Dedifferentiated amniotic fluid mesenchymal stem cell (primary cell): ENCODE results near the gene NSUN5.
"Not testable (repeated sequence)": the region's sequence is repeated elsewhere in the genome, so short reads cannot be mapped to it uniquely, and the experiment has no call there.

Experiments used
- DNase-seq: peaks from one replicate; pipeline ENCODE4 v3.0.0-alpha.2; 2016; ENCODE audit errors: extremely low spot score

The NSUN5 gene

DNA sequence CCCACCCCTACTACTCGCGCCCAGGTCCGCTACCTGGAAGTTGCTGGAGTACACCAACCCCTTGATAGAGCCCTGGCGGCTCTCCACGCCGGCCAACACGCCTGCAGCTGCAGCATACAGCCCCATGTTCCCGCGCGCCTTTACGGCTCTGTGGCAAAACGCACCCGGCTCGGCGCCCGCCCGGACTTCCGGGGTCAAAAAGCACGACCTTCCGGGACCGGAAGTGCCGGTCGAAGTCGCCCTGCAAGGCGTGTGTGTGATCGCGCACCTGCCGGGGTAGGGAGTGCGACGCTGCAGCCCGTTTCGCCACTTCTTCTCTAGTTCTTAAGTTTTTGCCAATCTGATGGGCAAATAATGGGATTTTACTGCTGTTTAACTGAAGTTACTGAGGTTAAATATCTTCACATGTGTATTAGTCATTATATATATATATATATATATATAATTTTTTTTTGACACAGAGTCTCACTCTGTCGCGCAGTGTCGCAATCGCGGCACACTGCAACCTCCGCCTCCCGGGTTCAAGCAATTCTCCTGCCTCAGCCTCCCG is at the start of gene NSUN5:
NSUN5 (minus strand) TSS at position 162 of the 550 bp plus-strand sequence; CDS start at position 126, 36 bp downstream.
- DNase-seq, result no peak

GRCh38 chr7:73356159-73356558 is 47.5 kb upstream of the NSUN5 start:
- DNase-seq, result no peak

- no peak for DNase-seq
Observed at GRCh38 chr7:73354821-73355220, 46.2 kb upstream of the NSUN5 start.

- DNase-seq, result no peak
Observed at GRCh38 chr7:73354196-73354595, 45.6 kb upstream of the NSUN5 start.

- no peak for DNase-seq
Observed at GRCh38 chr7:73353243-73353642, 44.6 kb upstream of the NSUN5 start.

DNA sequence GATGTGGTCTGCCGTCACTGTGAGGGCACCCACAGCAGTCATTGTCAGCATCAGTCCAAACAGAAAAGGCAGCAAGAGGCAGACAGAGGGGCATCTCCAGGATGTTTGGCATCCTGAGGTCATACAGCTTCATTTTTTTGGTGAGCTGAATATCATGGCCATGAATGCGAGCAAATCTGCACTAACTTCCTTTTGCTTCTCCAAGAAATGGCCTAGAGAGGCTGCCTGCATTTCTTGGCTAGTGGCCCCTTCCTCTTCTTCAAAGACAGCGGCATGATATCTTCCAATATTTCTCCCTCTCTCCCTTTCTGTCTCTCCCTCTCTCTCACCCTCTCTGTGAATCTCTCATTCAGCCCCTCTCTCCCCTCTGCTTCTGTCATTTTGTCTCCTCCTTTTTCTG is 44.2 kb upstream of the NSUN5 start:
- DNase-seq, result no peak

DNA sequence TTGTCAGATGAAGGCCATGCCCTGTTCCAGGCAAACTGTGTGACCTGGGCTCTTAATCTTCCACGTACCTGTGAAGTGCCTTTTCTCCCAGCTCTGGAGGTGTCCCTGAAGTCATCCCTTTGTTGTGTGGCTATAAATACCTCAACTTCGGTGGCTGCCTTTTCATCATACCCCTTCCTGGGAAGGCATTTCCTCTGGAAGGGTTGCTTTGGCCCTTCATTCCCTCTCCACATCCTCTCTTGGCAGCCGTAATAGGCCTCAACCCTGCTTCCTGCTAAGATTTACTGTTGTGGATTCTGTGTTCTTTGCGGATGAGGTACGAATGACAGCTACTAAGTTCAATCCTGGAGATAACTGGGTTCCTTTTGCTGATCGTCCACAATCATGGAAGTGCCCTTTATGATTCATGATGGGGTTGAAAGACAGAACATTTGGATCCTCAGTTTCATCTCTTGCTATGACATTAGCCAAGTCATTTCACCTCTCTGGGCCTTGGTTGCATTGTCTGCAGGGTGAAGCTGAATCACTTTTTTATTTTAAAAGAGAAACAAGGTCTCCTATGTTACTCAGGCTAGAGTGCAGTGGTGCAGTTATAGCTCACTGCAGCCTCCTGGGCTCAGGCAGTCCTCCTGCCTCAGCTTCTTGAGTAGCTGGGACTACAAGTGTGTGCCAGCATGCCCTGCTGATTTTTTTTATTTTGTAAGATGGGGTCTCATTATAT is 43.0 kb upstream of the NSUN5 start:
- DNase-seq, result no peak

DNA sequence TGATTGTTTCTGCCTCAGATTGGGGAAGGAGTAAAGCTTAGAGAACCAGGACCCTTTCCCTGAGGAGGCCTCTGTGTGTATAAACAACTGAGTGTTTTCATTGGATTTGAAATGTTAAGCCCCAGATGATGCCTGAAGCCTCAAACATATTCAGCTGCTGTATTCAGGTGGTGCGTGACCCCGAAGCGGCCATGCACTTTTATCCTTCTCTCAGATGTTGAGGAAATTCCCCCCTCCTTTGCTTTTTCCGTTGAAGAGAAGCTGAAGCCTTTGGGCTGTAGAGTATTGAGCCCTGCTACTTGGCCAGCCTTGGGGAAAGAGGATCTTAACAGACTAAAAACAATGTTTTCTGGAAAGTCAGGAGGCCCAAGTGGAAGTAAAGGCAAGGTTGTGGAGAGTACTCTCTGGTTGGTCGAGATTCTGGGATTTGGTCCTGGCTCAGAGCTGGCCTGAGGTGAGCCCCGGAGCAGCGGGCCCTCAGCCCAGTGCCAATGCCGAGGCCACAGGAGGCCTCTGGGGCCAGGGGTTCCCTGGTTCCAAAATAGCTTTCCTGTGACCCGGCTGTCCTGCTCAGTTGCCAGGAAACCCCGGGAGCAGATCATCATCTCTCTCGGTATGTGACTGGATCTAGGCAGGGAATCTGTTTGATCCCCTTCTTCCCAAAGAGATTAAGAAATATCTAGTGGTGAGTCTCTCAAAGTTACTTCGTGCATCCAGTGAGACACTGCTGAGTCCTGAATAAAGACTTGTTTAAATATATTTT is 41.9 kb upstream of the NSUN5 start:
- no peak for DNase-seq

DNA sequence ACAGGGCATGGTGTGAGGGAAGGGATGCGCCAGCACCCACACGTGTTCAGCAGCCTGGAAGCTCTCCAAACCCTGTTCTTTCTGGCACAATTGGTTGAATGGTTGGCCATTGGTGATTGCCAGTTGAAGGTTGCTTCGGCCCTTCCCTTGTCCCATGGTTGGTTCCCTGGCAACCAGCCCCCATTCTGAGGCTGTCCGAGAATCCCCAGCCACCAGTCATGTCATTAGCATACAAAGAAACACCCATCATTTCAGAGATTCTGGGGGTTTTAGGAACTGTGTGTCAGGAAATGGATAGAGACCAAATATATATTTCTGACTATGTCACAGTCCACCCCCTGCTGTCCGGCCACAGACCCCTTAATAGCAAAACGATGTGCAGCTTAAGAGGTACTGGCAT is 41.1 kb upstream of the NSUN5 start:
- DNase-seq, result no peak

DNA sequence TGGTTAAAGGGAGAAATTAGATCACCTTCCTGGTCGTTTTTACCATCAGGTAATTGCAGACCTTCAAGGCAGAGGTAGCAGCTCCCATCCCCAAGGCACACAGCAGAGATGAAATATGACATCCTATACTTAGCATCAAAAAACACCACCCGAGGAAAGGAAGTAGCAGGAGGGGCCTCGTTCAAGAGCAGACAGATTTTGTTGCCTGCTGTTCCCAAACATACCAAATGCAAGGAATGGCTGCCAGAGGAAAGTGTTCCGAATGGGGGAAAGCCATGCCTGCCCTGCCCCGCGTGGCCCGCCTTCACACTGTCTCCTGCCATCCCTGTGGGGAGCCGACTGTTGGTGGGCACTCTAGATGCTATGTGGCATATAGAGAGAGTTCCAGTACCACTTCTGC is 37.3 kb upstream of the NSUN5 start:
- no peak for DNase-seq

- DNase-seq, result no peak
Observed at GRCh38 chr7:73345538-73345937, 36.9 kb upstream of the NSUN5 start.

GRCh38 chr7:73343671-73344380 is 35.2 kb upstream of the NSUN5 start:
- DNase-seq, result no peak

- DNase-seq, result peak; percentile 59
Observed at GRCh38 chr7:73342645-73343044, 34.0 kb upstream of the NSUN5 start.

- no peak for DNase-seq
Observed at GRCh38 chr7:73341877-73342276, 33.3 kb upstream of the NSUN5 start.

- DNase-seq, result no peak
Observed at GRCh38 chr7:73340514-73340913, 31.9 kb upstream of the NSUN5 start.

DNA sequence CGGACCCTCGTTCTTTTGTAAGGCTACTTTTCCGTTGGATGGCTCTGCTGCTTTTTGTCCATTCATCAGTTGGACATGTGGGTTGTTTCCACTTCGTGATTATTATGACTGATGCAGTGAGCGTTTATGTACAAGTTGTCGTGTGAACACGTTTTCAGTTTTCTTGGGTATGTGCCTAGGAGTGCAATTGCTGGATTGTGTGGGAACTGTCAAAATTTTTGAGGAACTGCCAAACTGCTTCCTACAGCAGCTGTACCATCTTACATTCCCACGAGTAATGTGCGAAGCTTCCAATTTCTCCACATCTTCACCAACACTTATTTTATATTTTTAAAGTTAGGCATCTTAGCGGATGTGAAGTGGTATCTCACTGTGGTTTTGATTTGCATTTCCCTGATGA is 29.7 kb upstream of the NSUN5 start:
- no peak for DNase-seq

DNA sequence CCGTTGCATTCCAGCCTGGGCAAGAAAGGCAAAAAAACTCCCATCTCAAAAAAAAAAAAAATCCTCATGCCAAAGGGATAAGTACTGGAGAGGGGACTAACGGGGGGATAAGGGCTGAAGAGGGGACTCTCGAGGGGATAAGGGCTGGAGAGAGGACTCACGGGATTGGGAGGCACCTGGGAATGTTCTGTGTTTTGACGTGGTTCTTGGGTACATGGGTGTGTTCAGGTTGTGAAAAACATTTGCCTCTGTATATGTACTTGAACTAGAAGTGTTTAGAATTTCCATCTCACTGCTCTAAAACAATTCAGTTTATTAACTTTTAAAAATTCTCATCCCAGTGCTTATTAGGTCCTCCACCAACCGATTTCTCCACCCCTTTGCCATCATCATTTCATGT is 23.8 kb upstream of the NSUN5 start:
- no peak for DNase-seq

GRCh38 chr7:73330772-73331171 is 22.1 kb upstream of the NSUN5 start:
- no peak for DNase-seq

DNA sequence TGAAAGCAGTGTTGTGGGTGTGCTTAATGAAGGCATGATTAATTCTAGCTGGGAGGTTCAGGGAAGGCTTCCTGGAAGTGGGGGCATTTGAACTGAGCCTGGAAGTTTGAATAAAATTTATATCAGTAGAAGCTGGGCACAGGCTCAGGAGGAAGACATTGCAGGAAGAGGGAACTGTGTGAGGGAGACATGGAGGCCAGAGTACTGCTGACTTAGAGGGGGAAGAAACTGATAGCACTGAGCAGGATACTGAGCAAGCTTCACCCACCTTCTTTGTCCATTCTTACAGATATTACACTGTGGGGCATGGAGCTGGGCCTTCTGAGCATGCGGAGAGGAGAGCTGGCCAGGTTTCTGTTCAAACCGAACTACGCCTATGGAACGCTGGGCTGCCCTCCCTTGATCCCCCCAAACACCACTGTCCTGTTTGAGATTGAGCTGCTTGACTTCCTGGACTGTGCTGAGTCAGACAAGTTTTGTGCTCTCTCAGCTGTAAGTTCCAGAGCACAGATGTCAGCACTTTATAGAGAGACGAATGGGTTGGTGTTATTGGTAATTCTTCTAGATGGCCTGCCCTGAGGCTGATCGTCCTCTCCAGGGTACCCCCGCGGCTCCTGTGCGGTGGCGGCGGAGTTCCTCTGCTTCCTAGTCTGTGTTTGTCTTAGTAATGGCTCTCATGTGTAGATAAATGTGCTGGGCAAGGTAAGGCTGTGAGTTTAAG is 21.4 kb upstream of the NSUN5 start:
- DNase-seq, result peak; percentile 26

- DNase-seq, result no peak
Observed at GRCh38 chr7:73328696-73329095, 20.1 kb upstream of the NSUN5 start.

- not testable (repeated sequence) for DNase-seq
Observed at GRCh38 chr7:73327922-73328321, 19.3 kb upstream of the NSUN5 start, which contains the start of the genes FKBP6 and TRIM50. TSS of gene FKBP6 (plus strand) at chr7:73328161. CDS start at chr7:73328429, 268 bp downstream. TSS of gene TRIM50 (minus strand) at chr7:73328082. CDS start at chr7:73324787, 3,295 bp downstream.
